B cell (primary cell): ENCODE results near the gene DIP2A. TPM values are rescaled to one million over a fixed set of nuclear protein-coding genes. Genes with fewer than 3 reads are reported as not detected.

Experiments
- ATAC-seq: fragments of 200-7000 bp; cut with Tn5 transposase; one replicate; pipeline ENCODE4 v1.10.0; 2021; ENCODE audit warnings: low read depth, mild to moderate bottlenecking, moderate number of reproducible peaks, moderate library complexity
- CTCF ChIA-PET: fragments of 350-600 bp; sonication (Branson Sonifier 250); formaldehyde crosslinking; loops from one replicate; lab custom pipeline; 2021; ENCODE audit warnings: antibody characterized with exemption, inconsistent platforms; lab: Charles Lee
- POLR2A ChIA-PET: fragments of 350-600 bp; sonication (Branson Sonifier 250); formaldehyde crosslinking; loops from one replicate; lab custom pipeline; 2021; ENCODE audit warnings: antibody characterized with exemption; lab: Charles Lee
- DNase-seq: peaks from one replicate; pipeline ENCODE4 v3.0.0; 2013
- H2AFZ ChIP-seq: 2 replicates; pipeline ENCODE4 v1.6.1; 2012; ENCODE audit warnings: mild to moderate bottlenecking, low read depth, low read length; ENCODE audit not compliant: insufficient read depth, poor library complexity, severe bottlenecking
- H3K27ac ChIP-seq, 2 donors: 1 replicate in 1 of 2; 2 replicates in 1 of 2; pipeline ENCODE4 v1.5.1; 2012 to 2013; ENCODE audit warnings: low read length in 2 of 2, mild to moderate bottlenecking in 2 of 2, moderate library complexity in 1 of 2
- H3K27me3 ChIP-seq, 4 experiments: fragments of 200-600 bp in 1 of 4; sonication (generic) in 1 of 4; replicated peaks in 1 of 4; 1 replicate in 2 of 4; 2 replicates in 2 of 4; pipeline versions ENCODE4 v1.6.1 to v1.7.0; 2013 to 2016; ENCODE audit warnings: low read length in 3 of 4, mild to moderate bottlenecking in 2 of 4, mixed read lengths in 1 of 4, moderate library complexity in 1 of 4; ENCODE audit not compliant: insufficient read depth in 4 of 4, control insufficient read depth in 3 of 4; ENCODE audit errors: control extremely low read depth in 1 of 4
- H3K36me3 ChIP-seq, 2 experiments: replicated peaks in 1 of 2; 1 replicate in 1 of 2; 2 replicates in 1 of 2; pipeline versions ENCODE4 v1.6.1 to v1.7.1; 2013; ENCODE audit warnings: low read length in 1 of 2; ENCODE audit not compliant: insufficient read depth in 2 of 2, control insufficient read depth in 1 of 2; ENCODE audit errors: control extremely low read depth in 1 of 2, extremely low read depth in 1 of 2
- H3K4me1 ChIP-seq, 2 donors: fragments of 200-600 bp in 1 of 2; sonication (generic) in 1 of 2; 1 replicate in 1 of 2; 2 replicates in 1 of 2; pipeline versions ENCODE4 v1.5.1 to v1.6.1; 2013 to 2017; ENCODE audit warnings: low read length in 2 of 2; ENCODE audit not compliant: control insufficient read depth in 2 of 2, insufficient read depth in 2 of 2
- H3K4me2 ChIP-seq: replicated peaks from 2 replicates; pipeline ENCODE3; 2012; ENCODE audit warnings: mild to moderate bottlenecking, low read depth, low read length; ENCODE audit not compliant: poor library complexity, severe bottlenecking
- H3K4me3 ChIP-seq, 5 experiments: fragments of 200-600 bp in 1 of 5; sonication (generic) in 1 of 5; 1 replicate in 3 of 5; 2 replicates in 2 of 5; pipeline versions ENCODE4 v1.5.1 to v1.7.0; 2011 to 2016; ENCODE audit warnings: low read length in 4 of 5, mild to moderate bottlenecking in 4 of 5, low read depth in 2 of 5, control low read depth in 1 of 5, moderate library complexity in 1 of 5; ENCODE audit not compliant: insufficient read depth in 1 of 5; ENCODE audit errors: control extremely low read depth in 1 of 5, extremely low read depth in 1 of 5
- H3K79me2 ChIP-seq: fragments of 200-600 bp; sonication (generic); one replicate; pipeline ENCODE4 v1.6.0; 2016; ENCODE audit warnings: low read length; ENCODE audit not compliant: control insufficient read depth, insufficient read depth
- H3K9ac ChIP-seq: fragments of 200-600 bp; sonication (generic); 2 replicates; pipeline ENCODE4 v1.6.1; 2017; ENCODE audit warnings: mild to moderate bottlenecking, low read length, moderate library complexity
- H3K9me3 ChIP-seq, 3 donors: one replicate each; pipeline versions ENCODE4 v1.6.1 to v1.7.1; 2013; ENCODE audit warnings: low read length in 2 of 3; ENCODE audit not compliant: control insufficient read depth in 2 of 3, insufficient read depth in 1 of 3; ENCODE audit errors: control extremely low read depth in 1 of 3
- H4K20me1 ChIP-seq: 2 replicates; pipeline ENCODE4 v1.6.0; 2012; ENCODE audit warnings: mild to moderate bottlenecking, low read length; ENCODE audit not compliant: insufficient read depth, control insufficient read depth, poor library complexity, severe bottlenecking
- H3K27ac Mint-ChIP-seq: one replicate; pipeline ENCODE4 v1.8.0; 2021; ENCODE audit warnings: mixed read lengths
- H3K27me3 Mint-ChIP-seq: one replicate; pipeline ENCODE4 v1.8.0; 2021; ENCODE audit warnings: mixed read lengths
- H3K4me1 Mint-ChIP-seq: one replicate; pipeline ENCODE4 v1.8.0; 2021; ENCODE audit warnings: mixed read lengths
- H3K4me3 Mint-ChIP-seq: one replicate; pipeline ENCODE4 v1.8.0; 2021; ENCODE audit warnings: mixed read lengths
- H3K9me3 Mint-ChIP-seq: one replicate; pipeline ENCODE4 v1.8.0; 2022; ENCODE audit warnings: mixed read lengths; ENCODE audit not compliant: insufficient read depth
- CTCF ChIP-seq: fragments of 200-600 bp; IDR thresholded peaks from one replicate; pipeline ENCODE4 v1.8.0; 2022; ENCODE audit warnings: antibody characterized with exemption, mild to moderate bottlenecking
- EZH2 ChIP-seq: IDR thresholded peaks from 2 replicates; pipeline ENCODE4 v1.6.1; 2012; ENCODE audit warnings: borderline replicate concordance, low read depth, mild to moderate bottlenecking, moderate library complexity, low read length; ENCODE audit not compliant: insufficient read depth, poor library complexity, severe bottlenecking
- WGBS: methylation state at CpG from one replicate; pipeline ENCODE4 v1.1.5; 2013; ENCODE audit warnings: missing lambda C conversion rate; ENCODE audit not compliant: insufficient coverage; 5-methylcytosine and 5-hydroxymethylcytosine counted together
- intact Hi-C: fragments of 100-400 bp; cut with micrococcal nuclease; formaldehyde crosslinking; loops from one replicate; pipeline ENCODE4 v1.10.0; 2022
- polyA plus RNA-seq: library from polyadenylated mRNA; depleted of rRNA; stranded (reverse); fragments of >200 nt; gene quantifications from 2 replicates; pipeline ENCODE4 v1.2.3, GENCODE V29; 2012
- total RNA-seq, 2 donors: library from RNA; stranded (reverse); fragments of 120-200 nt in 1 of 2; gene quantifications; 1 replicate in 1 of 2; 2 replicates in 1 of 2; pipeline versions ENCODE4 v1.2.3 to v1.2.4, GENCODE V29; 2013 to 2022

The DIP2A gene
- total and polyA plus RNA-seq, 2 donors (not counting 1 experiment from before 2014, with no cell fraction given): 40.4 to 59.0 TPM

DNA sequence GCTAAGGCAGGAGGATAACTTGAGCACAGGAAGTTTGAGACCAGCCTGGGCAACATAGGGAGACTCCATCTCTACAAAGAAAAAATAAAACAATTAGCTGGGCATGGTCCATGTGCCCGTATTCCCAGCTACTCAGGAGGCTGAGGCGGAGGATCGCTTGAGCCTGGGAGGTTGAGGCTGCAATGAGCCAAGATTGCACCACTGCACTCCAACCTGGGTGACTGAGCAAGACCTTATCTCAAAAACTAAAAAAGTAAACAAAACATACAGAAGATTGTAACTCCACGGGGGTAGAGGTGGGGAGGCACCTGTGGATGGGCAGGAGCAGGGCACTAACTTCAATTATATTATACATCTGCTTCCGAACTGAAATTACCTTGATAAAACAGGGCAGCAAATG lies 141.6 kb downstream of the DIP2A start:
- Histone ChIP-seq H3K27ac (no peak overlapping the region), H3K27me3 (no peaks in the 10 kb centered on the region), H3K4me3 (no peak overlapping the region), H3K4me2 (no peak overlapping the region), H4K20me1 (no peaks in the 10 kb centered on the region), H3K9ac (no peak overlapping the region), H3K79me2 (no peaks in the 10 kb centered on the region), H3K36me3 (no peaks in the 10 kb centered on the region), H3K4me1 (peaks cover 0 to under 1% of the 10 kb centered on the region in 2 donors), H2AFZ (no peak overlapping the region), H3K9me3 (peaks cover 0 to 11% (median 0%) of the 10 kb centered on the region in 3 donors)
- Mint-ChIP-seq H3K4me1 (peaks cover 2% of the 10 kb centered on the region), H3K27me3 (peaks cover 8% of the 10 kb centered on the region), H3K4me3 (no peak overlapping the region), H3K27ac (no peak overlapping the region), H3K9me3 (no peaks in the 10 kb centered on the region)
- no peak for ATAC-seq
- intact Hi-C loops: no loop called here
- ChIA-PET CTCF (no interaction called here), POLR2A (no interaction called here)
- no peak for DNase-seq
- 100% methylated on average over 3 of the region's 5 CpGs for WGBS
- TF ChIP-seq EZH2 (no peak), CTCF (no peak)

DNA sequence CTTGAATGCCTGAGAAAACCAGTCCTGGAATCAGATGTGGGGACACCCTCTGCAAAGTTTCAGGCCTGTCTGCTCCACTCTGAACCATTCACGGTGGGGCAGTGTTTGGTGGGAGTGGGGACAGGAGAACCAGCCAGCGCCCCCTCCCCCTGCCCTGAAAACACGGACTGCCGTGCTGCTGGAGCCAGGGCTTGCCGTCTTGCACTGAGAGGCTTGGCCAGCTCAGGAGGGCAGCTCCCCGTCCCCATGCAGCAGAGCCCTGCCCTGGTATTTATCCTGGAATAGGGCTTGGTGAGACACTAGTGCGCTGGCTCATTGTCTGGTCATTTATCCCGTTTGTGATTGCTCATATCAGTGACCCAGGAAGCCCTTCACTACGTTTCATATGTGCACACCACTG lies 142.3 kb downstream of the DIP2A start:
- H3K4me3 Mint-ChIP-seq: no peak overlapping the region
- Histone ChIP-seq H3K9me3 (peaks cover 0 to 6% (median 0%) of the 10 kb centered on the region in 3 donors), H3K4me3 (no peak overlapping the region), H3K36me3 (no peaks in the 10 kb centered on the region), H3K4me2 (no peak overlapping the region), H3K4me1 (peaks cover 2 to 7% of the 10 kb centered on the region in 2 donors), H3K9ac (no peak overlapping the region), H3K27me3 (no peaks in the 10 kb centered on the region), H3K79me2 (no peaks in the 10 kb centered on the region), H4K20me1 (no peaks in the 10 kb centered on the region), H2AFZ (no peak overlapping the region), H3K27ac (no peak overlapping the region)
- peaks cover 8% of the 10 kb centered on the region for H3K27me3 Mint-ChIP-seq
- intact Hi-C loops: no loop called here
- ATAC-seq: no peak
- no peak for TF ChIP-seq CTCF
- no peak for TF ChIP-seq EZH2
- H3K27ac Mint-ChIP-seq: no peak overlapping the region
- 77% methylated on average over 9 of the region's 9 CpGs for WGBS
- ChIA-PET POLR2A (no interaction called here), CTCF (no interaction called here)
- H3K4me1 Mint-ChIP-seq: peaks cover 4% of the 10 kb centered on the region
- no peak for DNase-seq
- no peaks in the 10 kb centered on the region for H3K9me3 Mint-ChIP-seq
